Muscle of back (tissue), 11 donors: Measurements from ENCODE around the gene MAP3K15. TPM values are rescaled to one million over a fixed set of nuclear protein-coding genes. Genes with fewer than 3 reads are reported as not detected.
A peak's percentile ranks its signal among the peaks of the same experiment; 100 is the strongest.

Experiments
- DNase-seq, 3 donors: peaks; one replicate each; pipeline versions ENCODE4 v3.0.0 to v3.0.0-alpha.2; 2013
- polyA plus RNA-seq, 10 donors: library from polyadenylated mRNA; unstranded; fragments of 120-200 nt; gene quantifications; one replicate each; pipeline ENCODE4 v1.2.1, GENCODE V29; 2013; ENCODE audit not compliant: insufficient read length in 10 of 10

The MAP3K15 gene
- polyA plus RNA-seq, 10 donors: 0.29 to 1.2 (median 0.72) TPM

DNA sequence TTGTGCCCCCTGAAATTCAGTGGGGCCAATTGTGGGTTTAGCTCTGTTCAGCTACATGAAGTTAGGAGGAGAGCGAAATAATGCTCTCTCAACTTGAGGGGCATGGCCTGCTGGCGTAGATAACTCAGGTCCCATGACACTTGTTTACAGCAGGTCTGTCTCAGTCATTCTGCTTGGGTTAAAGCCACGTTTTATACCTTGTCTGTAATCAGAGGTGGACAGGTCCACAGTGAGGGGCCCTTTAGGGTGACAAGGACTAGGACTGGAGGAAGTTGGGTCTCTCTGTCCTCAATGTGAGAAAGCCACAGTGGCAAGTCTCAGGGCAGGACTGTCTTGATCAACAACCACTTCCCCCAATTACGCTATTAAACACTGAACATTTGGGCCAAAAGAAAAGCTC is 122.6 kb downstream of the MAP3K15 start:
- no peak for DNase-seq

DNA sequence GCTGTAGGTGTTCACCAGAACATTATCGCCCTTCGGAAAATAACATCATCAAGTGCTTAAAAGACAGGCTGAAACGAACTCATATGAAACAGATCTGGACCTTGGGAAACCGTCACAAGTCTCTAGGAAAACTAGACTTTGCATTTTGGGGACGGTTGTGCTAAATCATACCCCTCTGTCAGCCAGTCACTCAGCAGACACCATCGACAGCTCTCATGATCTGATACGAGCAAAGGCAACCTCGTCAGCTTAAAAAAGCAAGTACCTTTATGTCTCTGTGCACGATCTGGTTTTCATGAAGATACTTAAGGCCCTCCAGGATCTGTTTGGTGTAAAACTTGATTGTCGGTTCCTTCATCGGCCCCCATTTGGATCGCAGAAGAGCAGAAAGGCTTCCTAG is 123.2 kb downstream of the MAP3K15 start:
- DNase-seq: no peak

DNA sequence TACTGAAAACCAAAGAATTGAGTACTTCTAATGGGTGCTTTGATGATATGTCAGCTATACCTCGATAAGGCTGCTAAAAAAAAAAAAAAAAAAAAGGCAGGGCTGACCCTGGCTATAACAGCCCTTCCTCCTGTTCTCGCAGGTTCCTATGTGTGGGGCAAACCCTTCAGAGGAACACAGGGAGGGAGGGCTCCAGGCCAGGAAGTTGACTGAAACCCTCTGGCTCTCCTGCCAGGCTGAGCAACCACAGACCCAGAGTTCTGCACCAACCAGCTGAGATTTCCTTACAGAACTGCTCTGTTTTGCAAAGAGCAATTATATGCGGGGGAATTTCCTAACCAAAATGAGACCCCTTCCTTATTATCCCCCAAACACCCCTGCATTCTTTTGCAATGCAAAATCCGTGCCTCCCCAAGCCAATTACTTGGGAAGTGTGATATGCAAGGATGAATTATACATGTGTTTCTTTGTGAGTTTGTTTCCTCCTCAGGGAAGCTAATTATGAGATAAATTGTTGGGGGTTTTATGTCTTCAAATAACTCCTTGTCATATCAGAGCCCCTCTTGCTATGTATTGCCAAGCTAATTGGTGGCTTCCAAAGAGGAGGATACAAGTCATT is 126.0 kb downstream of the MAP3K15 start:
- no peak for DNase-seq

DNA sequence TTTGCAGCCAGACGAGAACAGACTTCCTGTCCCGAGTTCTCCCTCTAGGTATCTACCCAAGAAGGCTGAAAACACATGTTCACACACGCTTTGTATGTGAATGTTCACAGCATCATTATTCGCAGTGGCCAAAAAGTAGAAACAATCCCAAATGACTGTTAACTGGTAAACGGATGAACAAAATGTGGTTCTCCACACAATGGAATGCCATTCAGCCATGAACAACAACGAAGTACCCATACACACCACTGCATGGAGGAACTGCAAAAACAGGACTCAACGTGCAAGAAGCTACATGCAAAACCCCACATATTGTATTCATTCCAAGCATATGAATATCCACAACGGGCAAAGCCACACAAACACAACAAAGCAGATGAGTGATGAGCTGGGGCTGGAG is 126.6 kb downstream of the MAP3K15 start:
- no peak for DNase-seq

DNA sequence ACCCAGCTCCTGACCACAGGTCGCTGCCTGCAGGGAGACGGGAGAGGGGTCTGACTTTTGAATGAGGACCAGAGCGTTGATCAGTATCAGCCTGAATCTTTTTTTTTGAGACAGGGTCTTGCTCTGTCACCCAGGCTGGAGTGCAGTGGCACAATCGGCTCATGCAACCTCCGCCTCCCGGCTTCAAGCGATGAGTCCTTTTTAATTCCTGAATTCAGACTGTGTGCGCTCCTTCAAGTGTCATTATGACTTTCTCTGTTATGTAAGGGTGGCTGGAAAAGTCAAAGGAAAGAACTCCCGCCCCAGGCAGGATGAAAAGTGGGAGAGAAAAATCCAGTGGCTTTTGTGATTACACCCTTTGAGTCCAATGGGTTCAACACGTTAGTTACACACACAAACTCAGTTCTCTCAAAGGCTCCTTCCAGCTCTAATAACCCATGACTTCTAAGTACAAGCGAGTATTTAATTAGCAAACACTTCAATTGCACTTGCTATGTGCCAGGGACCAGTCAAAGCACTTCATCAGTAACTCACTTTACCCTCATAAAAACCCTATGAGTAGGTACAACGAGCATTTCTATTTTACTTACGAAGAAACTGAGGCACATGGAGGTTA is 127.1 kb downstream of the MAP3K15 start:
- no peak for DNase-seq

DNA sequence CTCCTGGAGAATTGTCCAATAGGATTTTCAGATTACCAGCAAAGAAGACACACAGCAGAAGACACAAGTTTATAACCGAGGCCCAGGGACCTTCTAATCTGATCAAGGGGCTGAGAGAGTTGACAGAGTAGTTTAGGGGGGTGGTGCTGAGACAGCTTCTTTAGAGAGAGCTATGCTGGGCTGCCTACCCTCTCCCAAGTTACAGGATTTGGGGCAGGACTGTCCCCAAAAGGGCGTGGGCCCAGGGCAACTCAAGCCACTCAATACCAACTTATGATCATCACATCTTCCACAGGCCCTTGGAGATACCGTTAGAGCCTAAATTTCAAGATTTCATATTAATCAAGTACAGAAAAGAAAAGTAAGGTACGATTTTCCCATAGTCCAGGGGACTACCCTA is 128.6 kb downstream of the MAP3K15 start:
- DNase-seq: no peak

DNA sequence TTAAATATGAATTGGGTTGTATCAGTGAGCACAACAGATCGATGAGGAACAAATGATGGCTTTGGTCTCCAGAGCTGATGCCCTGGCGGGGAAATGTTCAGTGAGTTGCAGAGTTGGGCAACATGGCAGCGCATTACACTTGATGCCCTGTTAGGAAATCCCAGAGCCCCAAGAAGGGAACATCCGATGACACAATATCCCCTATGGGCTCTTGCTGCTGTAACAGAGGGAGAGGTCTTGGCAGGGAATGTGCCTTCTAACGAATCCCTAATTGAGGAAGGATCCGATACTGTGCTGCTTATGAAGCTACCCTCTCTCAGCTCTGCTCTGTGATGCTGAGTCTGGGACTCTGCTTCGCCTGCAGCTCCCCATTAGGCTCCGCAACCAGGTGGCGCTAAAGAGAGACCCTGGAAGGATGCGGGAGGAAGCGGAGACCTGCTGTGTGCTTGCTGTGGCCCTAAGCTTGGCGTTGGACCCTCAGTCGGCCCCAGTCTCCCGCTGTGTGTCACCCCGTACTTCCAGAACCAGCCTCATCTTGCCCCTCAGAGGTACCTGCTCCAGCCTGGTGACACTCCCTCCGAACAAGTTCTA is 132.7 kb downstream of the MAP3K15 start:
- peak in 2 of 3 donors; percentile 18 to 45 for DNase-seq

DNA sequence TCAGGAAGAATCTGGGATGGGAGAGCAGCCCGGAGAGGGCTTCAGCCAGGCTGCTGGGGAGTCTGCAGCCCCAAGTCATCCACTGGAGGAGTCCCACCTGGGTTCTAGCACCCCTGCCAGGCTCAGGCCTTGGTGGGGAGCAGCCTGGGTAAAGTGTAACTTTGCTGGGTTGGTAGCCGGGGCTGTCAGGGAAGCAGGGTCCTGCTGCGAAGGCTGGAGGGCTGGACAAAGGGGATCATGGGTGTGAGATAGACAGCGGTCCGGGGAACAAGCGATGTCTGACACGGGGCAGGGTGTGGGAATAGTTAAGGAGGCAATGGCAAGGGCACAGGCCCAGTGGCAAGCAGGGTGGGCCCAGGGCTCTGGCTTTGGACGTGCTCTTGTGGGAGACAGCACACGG is 134.0 kb downstream of the MAP3K15 start:
- DNase-seq: no peak

DNA sequence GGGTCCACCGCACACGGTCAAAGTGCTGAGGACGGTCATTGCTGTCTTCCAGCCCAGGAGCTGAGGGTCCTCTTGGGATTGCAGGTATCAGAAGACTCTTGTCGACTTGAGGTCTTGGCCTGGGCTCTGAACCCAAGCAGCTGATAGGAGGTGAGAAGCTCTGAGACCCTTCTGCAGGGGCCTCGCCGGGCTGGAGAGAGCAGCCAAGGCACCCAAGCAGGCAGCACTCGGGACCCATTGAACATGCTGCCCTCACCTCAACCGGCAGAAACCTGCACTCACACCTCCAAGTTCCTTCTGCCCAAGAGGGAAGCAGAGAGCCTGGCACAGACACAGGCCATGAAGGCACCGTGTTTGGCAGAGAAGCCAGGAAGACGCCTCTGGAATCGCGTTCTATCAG is 137.5 kb downstream of the MAP3K15 start:
- DNase-seq: no peak

DNA sequence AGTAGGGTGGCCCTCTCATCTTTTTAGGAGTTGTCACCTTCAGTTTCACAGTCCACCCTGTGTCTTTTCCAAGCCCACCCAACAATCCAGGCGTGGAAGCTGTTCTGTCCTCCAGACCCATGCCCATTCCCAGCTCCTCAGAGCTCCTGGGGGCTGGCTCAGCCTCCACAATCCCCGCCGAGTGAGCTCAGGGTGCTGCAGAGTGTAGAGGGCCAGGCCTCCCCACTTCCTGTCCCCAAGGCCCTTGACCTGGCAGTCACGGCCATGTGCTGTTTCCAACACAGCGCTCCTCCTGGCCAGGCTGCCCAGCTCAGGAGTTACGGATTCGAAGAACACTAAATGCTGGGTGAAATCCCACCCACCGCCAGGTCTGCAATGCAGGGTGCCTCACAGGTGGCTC is 139.8 kb downstream of the MAP3K15 start:
- DNase-seq: no peak

DNA sequence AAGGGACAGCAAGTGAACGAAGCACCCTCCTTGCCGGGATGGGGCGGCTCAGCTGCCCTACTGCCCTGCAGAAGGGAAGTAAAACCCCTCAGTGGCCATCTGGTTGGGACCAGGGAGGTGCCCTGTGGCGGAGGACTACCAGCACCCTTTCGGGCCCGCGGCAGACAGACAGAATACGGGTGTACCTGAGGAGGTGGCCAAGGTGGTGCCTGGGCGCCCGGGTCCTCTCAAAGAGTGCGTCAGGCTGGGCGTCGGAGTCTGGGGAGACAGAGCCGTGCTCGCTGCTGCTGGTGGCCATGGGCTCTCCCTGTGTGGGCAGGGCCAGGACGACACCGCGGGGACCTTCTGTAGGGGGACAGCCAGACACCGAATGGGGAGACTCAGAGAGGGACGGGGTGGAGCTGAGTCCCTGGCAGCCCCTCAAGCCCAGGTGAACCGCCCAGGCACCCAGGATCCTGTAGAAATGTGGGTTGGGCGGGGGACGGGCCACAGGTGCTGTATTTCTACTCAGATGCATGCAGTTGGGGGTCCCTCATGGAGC is 141.9 kb downstream of the MAP3K15 start:
- DNase-seq: no peak

DNA sequence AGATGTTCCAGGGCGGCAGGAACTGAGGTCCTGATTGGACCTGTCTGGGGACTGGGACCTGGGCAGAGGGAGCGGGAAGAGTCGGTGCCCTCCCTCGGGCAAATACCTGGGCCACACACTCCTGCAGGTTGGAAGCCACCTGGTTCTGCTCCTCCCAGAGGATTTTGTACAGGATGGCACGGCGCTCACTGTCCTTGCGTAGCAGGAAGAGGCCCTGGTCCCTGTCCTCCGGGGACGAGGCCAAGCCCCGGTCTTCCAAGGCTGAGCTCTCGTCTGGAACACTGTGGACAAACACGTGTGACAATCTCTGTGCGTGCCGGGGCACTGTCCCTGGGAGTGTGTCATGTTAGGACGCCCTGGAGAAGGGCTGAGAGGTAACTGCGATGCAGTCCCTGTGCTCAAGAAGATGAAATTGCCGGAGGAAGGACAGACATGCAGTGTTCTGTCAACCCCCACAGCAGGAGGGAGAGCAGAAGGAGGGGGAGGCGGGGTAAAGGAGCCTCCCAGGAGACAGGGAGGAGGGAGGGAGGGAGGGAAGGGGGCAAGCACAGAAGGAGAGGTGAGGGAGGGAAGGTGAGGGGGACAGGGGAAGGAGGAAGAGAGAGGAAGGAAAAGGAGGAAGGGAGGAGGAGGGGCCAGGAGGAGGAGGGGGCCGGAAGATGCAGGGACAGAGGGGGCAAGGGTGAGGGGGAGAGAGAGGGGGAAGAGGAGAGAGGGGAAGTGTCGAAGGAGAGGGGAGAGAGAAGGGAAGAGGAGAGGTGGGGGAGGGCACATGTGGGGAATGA is 142.6 kb downstream of the MAP3K15 start:
- peak in 2 of 3 donors; percentile 24 to 62 for DNase-seq

DNA sequence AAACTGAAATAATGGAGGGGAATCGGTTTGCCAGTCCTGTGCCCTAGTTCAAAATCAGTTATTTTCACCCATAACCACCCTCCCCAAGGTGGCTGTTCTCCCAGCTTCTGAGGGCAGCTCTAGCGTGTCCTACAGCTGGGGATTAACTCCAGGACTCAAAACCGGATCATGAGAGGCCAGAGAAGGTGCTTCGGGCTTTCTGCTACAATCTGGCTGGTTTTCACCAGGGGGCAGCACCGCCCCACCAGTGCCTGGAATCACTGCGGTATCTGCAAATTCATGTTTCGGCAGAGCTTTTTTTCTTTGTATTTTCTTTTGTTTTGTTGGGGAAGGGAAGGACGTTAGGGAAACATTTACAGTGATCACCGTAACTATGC is 143.2 kb downstream of the MAP3K15 start:
- DNase-seq: peak; percentile 51 to 86 (median 69)

DNA sequence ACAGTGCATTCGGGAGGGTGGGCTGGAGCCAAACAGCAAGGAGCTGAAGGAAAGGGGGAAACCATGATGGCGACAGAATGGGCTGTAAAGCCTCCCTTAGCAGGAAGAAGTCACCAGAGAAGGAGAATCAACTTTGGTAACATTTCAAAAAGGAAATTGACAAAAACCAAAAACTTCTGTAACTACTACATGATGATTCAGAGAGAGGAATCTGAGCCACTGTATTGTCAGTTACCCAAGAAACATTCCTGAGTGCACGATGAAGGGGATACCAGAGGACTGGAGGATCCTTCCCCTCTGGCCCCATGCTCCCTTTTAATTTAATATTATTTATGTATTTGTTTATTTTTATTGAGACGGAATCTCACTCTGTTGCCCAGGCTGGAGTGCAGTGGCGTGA is 145.2 kb downstream of the MAP3K15 start:
- peak in 1 of 3 donors; percentile 16 for DNase-seq

DNA sequence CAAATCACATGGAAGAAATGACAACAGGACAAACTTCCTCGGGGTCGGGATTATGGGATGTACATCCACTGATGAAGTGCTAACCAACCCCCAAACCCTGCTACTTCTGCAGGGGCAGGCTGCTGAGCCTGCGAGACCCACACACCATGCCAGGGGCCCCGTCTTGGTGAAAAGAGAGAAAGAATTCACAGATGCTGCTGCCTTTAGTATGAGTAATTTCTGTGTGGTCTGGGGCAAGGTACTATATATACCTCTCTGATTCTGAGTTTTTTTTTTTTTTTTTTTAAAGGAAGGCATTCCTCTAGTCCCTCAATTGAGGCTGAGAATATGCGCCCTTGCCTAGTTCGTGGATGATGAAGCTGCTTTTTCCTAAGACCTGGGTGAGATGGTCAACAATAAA is 146.7 kb downstream of the MAP3K15 start:
- DNase-seq: no peak

DNA sequence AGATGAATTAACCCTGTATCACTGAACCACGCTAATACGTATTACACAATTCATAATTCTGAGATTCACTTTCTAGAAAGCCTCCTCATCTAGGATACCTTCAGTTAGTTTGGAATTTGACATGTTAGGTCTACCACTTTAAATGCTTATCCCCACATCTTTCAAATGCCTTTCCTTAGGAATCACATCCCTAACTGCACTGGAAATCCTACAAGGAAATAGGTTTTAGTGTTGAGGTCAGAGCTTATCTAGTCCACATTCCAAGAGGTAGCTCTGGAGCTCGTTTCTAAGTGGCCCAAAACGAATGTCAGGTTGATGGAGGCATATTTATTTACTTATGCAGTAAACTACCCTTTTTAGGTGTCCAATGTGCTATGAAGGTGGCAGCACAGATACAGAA is 153.6 kb downstream of the MAP3K15 start:
- no peak for DNase-seq

DNA sequence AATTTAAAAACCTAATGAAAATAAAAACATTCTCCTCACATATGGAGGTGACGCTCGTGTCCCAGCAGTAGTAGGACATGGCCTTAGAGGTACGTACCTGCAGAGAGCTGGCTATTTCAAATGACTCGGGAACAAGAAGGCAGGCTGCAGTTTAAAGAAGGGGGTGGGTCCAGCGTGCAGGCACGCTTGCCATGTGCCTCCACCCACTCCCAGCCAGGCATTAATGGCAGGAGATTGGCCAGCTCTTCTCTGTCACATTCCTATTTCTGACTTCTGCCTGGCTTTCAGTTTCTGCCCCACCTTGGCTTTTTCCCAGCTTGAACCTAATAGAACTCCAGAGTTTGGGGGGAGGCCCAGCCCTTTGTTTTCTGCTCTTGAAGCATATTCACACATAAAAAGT is 154.4 kb downstream of the MAP3K15 start:
- DNase-seq: no peak

DNA sequence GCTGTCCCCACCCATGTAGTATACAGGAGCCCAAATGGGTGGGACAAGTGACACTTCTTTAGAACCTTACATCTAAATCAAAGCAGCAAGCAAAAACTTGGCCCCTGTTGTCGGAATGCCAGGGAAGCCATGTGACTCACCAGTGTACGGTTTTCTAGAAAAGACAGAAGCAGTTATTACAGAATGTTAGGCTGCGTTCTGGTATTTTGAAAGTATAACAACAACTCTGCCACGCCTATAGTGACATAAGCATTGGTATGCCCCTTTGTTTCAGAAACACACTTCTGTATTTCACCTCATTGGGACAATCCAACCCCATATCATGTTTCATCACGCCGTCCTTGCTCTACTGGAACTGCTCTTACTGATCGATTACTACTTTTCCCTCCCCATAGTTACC is 156.8 kb downstream of the MAP3K15 start:
- DNase-seq: no peak

DNA sequence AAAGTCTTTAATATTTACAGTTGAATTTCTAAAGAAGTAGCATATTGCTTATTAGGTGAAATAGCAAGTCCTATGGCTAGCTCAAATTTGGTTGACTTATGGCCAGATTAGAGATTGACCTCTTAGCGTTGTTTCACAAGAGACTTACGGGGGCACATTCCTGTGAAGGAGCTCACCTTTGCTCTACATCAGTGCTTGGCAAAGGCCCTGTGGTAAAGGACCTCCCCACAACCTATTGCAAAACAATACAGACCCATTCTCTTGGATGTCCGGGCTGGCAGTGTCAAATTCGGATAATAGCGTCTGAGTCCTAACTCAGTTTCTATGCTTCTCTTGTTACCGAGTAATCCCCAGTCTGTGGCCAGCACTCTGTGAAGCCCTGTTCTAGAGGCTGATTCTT is 160.7 kb downstream of the MAP3K15 start:
- no peak for DNase-seq

DNA sequence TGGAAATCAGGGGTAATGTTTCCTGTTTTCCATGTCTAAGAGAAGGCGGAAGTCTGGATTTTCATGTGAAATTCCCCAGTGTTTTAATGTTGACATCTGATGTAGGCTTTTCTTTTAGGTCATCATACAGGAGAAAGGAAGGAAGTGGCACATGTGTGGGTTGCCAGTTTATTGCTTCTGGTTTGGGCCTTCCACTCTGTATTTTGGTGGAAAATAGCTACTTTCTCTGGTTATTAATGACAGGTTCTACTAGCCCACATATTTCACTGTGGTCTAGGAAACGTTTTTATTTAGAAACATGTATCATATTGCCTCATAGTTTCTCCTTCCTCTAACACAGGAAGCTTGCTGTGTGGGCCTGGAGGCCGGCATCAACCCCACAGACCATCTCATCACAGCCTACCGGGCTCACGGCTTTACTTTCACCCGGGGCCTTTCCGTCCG is 164.3 kb downstream of the MAP3K15 start:
- no peak for DNase-seq

DNA sequence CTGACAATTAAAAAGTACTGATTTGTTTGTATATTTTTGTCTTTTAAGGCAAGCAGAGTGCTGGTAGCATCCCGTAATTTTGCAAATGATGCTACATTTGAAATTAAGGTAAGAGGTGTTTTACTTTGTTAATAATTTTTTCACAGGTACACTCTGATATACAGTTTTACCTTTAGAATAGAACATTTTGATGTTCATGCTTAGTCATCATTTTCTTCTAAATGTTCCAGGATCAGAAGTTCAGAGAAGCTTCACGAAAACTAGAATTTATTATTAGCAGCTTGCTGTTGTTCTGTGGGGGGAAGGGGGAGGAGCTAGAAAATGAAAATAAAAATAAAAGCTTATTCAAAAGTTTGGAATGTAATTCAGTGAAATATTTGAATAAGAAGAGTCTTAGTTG is 166.0 kb downstream of the MAP3K15 start:
- no peak for DNase-seq

DNA sequence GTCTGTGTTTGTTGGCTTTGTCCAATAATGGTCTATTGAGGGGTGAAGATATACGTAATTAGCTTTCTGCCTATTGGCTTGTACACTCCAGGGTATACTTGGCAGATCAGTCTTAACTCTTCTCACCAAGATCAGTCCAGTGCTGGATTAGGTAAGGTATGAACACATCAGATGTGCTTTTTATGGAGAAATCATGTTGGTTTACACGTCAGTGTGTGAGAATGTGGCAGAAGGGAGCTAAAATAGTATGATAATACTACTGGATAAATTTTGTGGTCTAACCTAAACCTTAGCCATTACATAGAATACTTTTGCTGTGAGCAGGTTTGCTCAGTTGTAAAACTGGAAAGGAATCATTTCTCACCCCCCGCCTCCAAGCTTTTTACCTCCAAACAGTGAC is 167.4 kb downstream of the MAP3K15 start:
- DNase-seq: no peak

DNA sequence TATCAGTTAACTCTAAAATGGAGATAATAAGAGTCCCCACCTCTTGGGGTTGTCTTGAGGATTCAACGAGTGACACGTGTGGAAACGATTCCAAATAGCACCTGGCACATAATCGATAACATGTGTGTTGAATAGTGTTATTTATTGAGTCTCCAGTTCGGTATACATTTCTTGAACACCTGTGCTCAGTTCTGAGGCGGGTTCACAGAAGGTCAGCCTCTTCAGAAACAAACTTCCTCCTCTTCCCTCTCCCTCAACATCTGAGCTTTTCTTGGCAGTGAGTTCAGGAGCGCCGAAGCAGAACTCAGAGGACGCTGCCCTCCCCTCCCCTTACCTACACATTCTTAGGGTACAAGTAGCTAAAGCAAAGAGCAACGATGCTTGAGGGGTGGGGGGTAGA is 170.6 kb downstream of the MAP3K15 start:
- DNase-seq: no peak
